ENCODE measurements around the gene ZNF385B.

ZNF385B gene

DNA sequence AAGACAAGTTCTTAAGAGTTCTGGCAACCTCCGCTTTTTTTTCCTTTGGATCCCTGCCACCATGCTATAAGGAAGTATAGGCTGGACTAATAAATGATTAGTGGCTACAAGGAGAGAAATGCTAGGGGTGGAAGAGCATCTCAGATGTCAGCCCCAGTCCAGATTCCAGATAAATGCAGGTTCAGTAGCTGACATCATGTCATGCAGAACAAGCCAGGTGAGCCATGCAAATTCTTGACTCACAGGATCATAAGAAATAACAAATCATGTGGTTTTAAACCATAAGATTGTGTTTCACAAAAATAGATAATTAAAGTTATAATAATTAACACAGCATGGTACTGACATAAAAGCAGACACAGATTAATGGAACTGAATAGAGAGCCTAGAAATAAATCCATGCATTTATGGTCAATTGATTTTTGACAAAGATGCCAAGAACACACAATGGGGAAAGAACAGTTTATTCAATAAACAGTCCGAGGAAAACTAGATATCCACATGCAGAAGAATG is 443.9 kb downstream of the ZNF385B start:
- Histone ChIP-seq H3K36me3 (ENCODE audit: insufficient read depth, low read length) (no peaks in the 10 kb centered on the region), H3K9me3 (ENCODE audit: low read length) (no peaks in the 10 kb centered on the region)

GRCh38 chr2:179412112-179412511 is 449.3 kb downstream of the ZNF385B start:
- no peaks in the 10 kb centered on the region for H3K27me3 ChIP-seq (ENCODE audit: insufficient read depth, low read length)
- no peak overlapping the region for H2AFZ ChIP-seq (ENCODE audit: low read depth, low read length)
- H3K36me3 ChIP-seq (ENCODE audit: insufficient read depth, low read length): no peaks in the 10 kb centered on the region
- no peaks in the 10 kb centered on the region for H3K9me3 ChIP-seq (ENCODE audit: low read length)
- H3K4me3 ChIP-seq (ENCODE audit: low read length): no peak overlapping the region
- H3K4me1 ChIP-seq (ENCODE audit: insufficient read depth, low read length): no peaks in the 10 kb centered on the region

More for the DNA sequence above, 443.9 kb downstream of the ZNF385B start:
- no peaks in the 10 kb centered on the region for H3K4me1 ChIP-seq (ENCODE audit: insufficient read depth, low read length)
- H2AFZ ChIP-seq (ENCODE audit: low read depth, low read length): no peak overlapping the region
- H3K4me3 ChIP-seq (ENCODE audit: low read length): no peak overlapping the region
- no peaks in the 10 kb centered on the region for H3K27me3 ChIP-seq (ENCODE audit: insufficient read depth, low read length)

GRCh38 chr2:179410552-179411356 is 450.7 kb downstream of the ZNF385B start:
- Histone ChIP-seq H3K27me3 (ENCODE audit: insufficient read depth, low read length) (no peaks in the 10 kb centered on the region), H3K36me3 (ENCODE audit: insufficient read depth, low read length) (no peaks in the 10 kb centered on the region), H3K9me3 (ENCODE audit: low read length) (no peaks in the 10 kb centered on the region), H3K4me1 (ENCODE audit: insufficient read depth, low read length) (no peaks in the 10 kb centered on the region), H2AFZ (ENCODE audit: low read depth, low read length) (no peak overlapping the region), H3K4me3 (ENCODE audit: low read length) (no peak overlapping the region)

DNA sequence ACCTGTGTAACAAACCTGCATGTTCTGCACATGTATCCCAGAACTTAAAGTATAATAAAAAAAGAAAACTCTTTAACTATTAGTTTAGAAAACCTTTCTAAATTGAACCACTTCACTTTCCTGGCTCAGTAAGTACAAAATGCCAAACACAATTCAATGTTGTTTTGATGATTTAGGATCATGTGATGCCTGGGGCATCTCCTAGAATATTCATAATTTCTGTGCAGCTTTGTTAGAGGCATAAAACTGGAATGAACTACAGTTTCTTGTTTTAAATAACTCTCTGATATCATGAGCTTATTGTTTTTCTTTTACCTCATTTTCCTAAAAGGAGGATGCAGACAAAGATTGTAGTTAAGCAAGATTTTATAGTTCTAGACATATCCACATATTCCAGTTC is 457.8 kb downstream of the ZNF385B start:
- Histone ChIP-seq H3K27me3 (ENCODE audit: insufficient read depth, low read length) (no peaks in the 10 kb centered on the region), H2AFZ (ENCODE audit: low read depth, low read length) (no peak overlapping the region), H3K4me1 (ENCODE audit: insufficient read depth, low read length) (no peaks in the 10 kb centered on the region), H3K36me3 (ENCODE audit: insufficient read depth, low read length) (no peaks in the 10 kb centered on the region), H3K9me3 (ENCODE audit: low read length) (no peaks in the 10 kb centered on the region), H3K4me3 (ENCODE audit: low read length) (no peak overlapping the region)

DNA sequence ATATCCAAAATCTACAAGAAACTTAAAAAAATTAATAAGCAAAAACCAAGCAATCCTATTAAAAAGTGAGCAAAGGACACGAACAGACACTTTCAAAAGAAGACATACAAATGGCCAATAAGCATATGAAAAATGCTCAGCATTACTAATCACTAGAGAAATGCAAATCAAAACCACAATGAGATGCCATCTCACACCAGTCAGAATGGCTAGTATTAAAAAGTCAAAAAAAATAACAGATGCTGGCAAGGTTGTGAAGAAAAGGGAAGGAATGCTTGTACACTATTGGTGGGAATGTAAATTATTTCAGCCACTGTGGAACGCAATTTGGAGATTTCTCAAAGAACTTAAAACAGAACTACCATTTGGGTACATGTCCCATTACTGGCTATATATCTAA is 467.9 kb downstream of the ZNF385B start:
- H3K4me1 ChIP-seq (ENCODE audit: insufficient read depth, low read length): no peaks in the 10 kb centered on the region
- H3K36me3 ChIP-seq (ENCODE audit: insufficient read depth, low read length): no peaks in the 10 kb centered on the region
- H3K27me3 ChIP-seq (ENCODE audit: insufficient read depth, low read length): no peaks in the 10 kb centered on the region
- H3K4me3 ChIP-seq (ENCODE audit: low read length): no peak overlapping the region
- H2AFZ ChIP-seq (ENCODE audit: low read depth, low read length): no peak overlapping the region
- no peaks in the 10 kb centered on the region for H3K9me3 ChIP-seq (ENCODE audit: low read length)

Data from neuron (in vitro differentiated cells).